Activated T-cell treated with anti-CD3 and anti-CD28 coated beads, Interleukin-2, amount 50 U/mL, for 1 hour (primary cell): Measurements from ENCODE around the gene MLLT10.

ENCODE experiments used
- DNase-seq: peaks from one replicate; pipeline ENCODE4 v3.0.0-alpha.2; 2020

The MLLT10 gene

GRCh38 chr10:21517134-21518031 is 16.6 kb upstream of the MLLT10 start:
- DNase-seq: peak; percentile 50

DNA sequence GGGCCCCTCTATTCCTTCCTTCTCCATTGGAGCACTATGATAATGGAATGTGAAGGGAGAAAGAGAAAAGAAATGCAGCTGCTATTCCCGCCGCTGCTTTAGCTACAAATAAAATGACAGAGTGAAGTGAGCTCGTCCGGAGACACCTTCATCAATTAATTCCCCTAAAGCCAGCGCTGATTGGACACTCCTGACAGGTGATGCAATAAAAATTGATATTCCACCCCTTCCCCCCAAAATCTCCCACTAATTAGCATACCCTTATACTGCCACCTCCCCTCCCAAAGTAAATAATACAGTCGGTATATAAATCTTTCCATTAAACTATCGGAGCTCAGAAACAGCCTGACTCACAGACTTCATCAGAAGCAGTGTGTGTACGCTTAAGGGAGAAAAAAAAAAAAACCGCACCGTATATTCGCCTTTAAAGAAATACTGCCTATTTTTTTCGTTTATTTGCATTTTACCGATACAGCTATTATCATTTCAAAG is 15.8 kb upstream of the MLLT10 start:
- no peak for DNase-seq

DNA sequence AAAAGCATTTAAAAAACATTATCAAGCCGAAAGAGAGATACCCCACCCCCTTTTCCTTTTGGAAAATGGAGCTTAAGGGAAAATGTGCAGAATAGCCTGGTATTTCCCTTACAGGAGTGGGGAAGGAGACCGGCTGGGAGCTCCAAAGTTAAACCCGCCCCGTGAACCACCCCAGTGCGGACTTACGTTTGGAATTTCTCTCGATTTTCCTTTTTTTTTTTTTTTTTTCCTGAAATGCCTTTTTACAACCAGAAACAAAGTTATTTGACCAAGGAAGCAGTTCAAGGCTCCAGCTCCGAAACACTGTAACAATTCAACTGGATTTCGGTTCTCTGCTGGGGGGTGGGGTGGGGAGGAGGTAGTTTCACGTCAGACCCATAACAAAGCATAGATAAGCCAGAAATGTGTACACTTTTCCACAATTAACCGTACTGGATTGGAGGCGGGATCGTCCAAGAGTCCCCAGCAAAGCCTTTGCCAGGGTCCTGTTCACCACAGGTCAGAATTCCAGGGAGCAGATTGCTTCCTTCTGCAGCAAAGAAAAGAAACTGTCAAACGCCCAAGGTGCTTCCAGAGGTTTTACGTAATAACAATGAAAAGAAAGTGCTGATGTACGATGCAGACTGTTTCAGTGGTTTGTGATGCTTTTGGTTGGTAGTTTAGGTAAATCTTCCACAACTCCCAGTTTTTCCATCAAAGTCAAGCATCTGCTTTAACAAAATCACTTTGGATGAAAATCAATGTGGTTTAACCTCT is 15.2 kb upstream of the MLLT10 start:
- DNase-seq: no peak

DNA sequence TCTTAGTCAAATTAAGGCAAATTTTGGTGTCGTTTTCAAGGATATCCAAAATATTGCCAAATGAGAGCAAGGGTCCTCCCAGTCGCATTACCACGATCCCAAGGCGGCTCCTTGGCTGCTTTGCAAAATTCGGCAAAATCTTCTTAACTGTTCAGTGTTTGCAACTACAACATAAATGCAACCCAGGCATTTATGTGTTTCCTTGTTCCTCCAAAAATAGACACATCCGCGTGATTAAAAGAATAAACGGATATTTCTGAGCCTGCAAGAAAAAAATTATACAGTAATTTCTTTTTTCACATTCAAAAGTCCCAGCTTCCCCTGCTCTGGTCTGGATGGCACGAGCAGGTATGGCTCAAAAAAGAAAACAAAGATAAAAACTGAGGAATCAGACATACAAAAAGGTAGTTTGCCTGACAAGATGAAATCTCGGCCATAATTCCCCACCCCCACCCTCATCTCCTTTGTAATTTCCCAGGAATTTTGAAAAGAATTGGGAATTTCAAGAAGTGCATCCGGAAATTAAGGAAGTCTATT is 14.6 kb upstream of the MLLT10 start:
- no peak for DNase-seq

DNA sequence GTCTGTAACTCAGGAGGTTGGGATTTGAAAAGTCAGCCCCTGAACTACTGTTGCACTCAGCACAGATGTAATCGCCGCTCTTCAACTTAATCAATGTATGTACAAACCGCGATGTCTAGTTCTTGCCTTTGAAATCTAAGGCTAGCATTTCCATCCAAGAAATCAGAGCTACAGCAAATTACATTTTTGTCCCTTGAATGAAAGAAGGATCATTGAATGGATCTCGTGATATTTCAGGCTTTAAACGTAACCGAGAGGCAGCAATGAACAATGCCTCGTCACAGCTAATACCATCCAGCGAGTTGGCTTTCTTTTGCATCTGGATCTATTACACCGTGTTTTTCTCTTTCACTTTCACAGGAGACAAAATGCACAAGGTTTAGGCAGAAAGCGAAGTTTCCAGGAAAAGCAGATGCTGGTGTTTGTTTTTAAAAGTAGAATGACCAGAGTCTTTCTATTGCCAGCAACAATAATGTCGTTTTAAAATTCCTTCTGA is 14.0 kb upstream of the MLLT10 start:
- no peak for DNase-seq

GRCh38 chr10:21520509-21520908 is 13.5 kb upstream of the MLLT10 start:
- DNase-seq: no peak

DNA sequence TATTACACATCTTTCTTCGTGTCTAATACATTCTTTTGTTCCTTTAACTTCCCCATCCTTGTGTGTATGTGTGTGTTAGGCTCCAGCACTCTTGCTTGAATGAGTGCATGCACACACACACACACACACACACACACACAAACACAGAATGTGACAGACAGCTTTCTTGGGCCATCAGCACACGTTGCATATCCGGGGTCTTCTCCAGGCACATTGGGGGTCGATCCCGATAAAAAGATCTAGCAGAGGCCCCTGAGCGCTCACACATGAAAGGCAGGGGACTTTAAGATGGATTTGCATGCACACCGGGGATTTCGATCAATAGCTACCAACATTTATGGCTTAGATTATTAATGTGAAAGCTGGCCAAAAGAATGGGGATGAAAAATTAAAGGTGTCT is 13.1 kb upstream of the MLLT10 start:
- DNase-seq: no peak

- no peak for DNase-seq
Observed at GRCh38 chr10:21521751-21522533, 12.1 kb upstream of the MLLT10 start.

GRCh38 chr10:21522631-21523406 is 11.2 kb upstream of the MLLT10 start:
- DNase-seq: no peak

DNA sequence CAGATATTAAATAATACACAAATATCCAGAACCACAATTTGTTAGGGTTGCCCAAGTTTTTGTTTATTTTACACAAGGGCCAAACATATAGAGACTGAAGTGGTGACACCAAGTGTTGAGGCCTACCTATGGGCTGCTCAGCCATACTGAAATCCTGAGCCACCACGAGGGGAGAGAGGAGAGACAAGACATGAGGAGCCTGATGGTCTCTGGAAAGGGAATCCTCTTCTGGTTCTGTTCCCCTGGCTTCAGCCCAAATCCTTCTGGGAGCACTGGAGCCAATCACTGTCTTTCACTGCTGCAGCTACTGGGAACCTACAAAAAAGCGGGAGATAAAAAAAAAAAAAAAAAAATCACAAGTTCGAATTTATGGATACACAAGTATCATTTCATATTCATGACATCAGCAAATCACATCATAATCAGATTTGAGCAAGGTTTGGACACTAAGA is 10.4 kb upstream of the MLLT10 start:
- DNase-seq: no peak

GRCh38 chr10:21524131-21524525 is 9.9 kb upstream of the MLLT10 start:
- no peak for DNase-seq

DNA sequence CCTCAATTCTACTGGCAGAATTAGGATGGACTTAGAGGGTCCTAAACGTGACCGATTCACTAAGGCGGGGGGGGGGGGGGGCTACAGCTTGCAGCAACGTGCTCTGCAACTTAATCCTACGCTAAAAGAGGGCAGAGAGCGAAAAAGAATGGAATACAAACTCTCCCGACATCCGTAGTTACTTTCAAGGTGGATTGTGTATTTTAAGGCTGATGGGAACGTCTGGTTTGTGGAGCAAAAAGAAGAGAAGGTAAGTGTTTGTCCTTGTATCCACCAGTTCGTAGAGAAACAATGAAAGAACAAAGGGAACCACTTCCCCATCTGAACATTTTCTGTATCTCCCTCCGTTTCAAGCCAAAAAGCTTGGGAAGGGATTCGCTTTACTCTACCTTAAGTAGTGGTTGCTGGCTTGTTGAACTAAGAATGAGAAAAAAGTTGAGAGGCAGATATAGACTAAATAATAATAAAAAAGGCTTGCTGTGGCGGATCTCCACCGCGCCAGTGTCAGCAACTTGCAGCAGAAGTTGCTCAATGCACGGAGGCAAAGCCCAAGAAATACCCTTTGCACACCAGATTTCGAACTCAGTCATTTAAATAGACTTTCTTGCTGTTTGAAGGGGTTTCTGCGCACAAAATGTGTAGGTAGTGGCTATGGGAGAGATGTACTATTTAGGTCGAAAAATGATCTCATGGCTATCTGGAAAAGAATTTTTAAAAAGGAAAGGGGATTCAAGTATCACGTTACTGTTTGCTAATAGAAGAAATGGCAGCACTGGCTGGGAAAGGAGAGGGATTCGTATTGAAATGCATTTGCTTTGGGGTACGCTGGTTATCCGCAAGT is 9.3 kb upstream of the MLLT10 start:
- no peak for DNase-seq

DNA sequence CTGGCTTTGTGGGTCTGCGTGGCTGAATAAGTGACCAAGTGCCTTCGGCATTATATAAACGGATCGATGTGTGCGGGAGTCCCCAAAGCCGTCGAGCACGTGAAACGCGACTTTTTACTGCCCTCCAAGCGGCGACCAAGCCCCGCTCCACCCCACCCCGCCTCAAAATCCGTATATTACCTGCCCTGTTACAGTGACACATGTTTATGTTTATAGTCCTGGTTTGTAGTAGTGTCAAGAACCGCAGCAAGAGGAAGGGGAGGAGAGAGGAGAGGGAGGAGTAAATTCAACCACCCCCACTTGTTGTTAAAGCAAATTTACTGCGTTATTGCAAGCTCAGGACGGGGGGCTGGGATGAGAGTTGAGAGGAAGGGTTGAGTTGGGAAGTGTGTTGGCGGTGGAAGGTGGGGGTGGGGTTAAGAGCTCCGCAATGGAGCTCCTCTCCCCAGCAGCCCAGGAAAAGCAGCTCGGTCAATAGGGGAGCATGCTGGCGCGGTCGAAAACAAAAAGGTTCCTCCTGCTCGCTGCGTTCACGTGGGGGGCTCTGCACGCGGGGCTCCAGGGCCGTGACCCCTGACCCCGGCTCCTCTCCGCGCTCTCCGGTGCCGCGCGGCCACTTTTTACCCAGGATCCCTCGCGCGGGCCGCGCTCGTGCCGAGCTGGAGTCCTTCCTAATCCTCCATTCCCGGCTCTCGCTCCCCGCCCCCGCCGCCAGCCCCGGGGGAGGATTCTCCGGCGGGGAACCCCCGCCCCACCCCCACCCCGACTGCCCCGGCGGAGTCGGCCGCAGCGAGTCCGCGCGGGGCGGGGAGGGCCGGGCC is 8.5 kb upstream of the MLLT10 start, which contains the start of gene SKIDA1:
Gene SKIDA1 (minus strand): TSS at position 316 of the 821 bp plus-strand sequence. CDS start 7,860 bp downstream, outside the sequence.
- peak; percentile 62 for DNase-seq

- DNase-seq: peak; percentile 64
Observed at GRCh38 chr10:21526188-21526859, 7.7 kb upstream of the MLLT10 start.

GRCh38 chr10:21526860-21527597 is 7.0 kb upstream of the MLLT10 start:
- DNase-seq: peak; percentile 52

- DNase-seq: no peak
Observed at GRCh38 chr10:21527598-21528235, 6.3 kb upstream of the MLLT10 start.

GRCh38 chr10:21528236-21529031 is 5.6 kb upstream of the MLLT10 start:
- no peak for DNase-seq
